HG03575 (cell line): Measurements from ENCODE around the gene KIRREL2.
"Not testable (repeated sequence)": the region's sequence is repeated elsewhere in the genome, so short reads cannot be mapped to it uniquely, and the experiment has no call there.

Source experiments
- ATAC-seq: cut with Tn5 transposase; IDR thresholded peaks from one replicate; pipeline ENCODE4 v1.9.1; 2021; ENCODE audit not compliant: unreplicated experiment, insufficient number of reproducible peaks, low FRiP score; ENCODE audit errors: extremely low read depth

The KIRREL2 gene

GRCh38 chr19:35863018-35863417, 6.3 kb downstream of the KIRREL2 start:
- ATAC-seq, result no peak

GRCh38 chr19:35868172-35868822, 11.6 kb downstream of the KIRREL2 start, which contains the start of gene APLP1:
Gene APLP1, plus strand, starts transcription at chr19:35868574. Its CDS starts 63 bp downstream, at chr19:35868637.
- no peak for ATAC-seq

- no peak for ATAC-seq
Observed at GRCh38 chr19:35868823-35869326, 12.2 kb downstream of the KIRREL2 start.

GRCh38 chr19:35869327-35870123, 12.8 kb downstream of the KIRREL2 start:
- ATAC-seq, result no peak

- ATAC-seq, result not testable (repeated sequence)
Observed at GRCh38 chr19:35870124-35870736, 13.5 kb downstream of the KIRREL2 start.

GRCh38 chr19:35870798-35871197, 14.1 kb downstream of the KIRREL2 start:
- ATAC-seq, result no peak

- ATAC-seq, result no peak
Observed at GRCh38 chr19:35871611-35872010, 14.9 kb downstream of the KIRREL2 start.

- ATAC-seq, result no peak
Observed at GRCh38 chr19:35872180-35872579, 15.5 kb downstream of the KIRREL2 start.

- ATAC-seq, result no peak
Observed at GRCh38 chr19:35874392-35874930, 17.8 kb downstream of the KIRREL2 start.

- no peak for ATAC-seq
Observed at GRCh38 chr19:35879068-35879467, 22.4 kb downstream of the KIRREL2 start.

GRCh38 chr19:35879770-35880317, 23.1 kb downstream of the KIRREL2 start:
- no peak for ATAC-seq

- ATAC-seq, result no peak
Observed at GRCh38 chr19:35882114-35882832, 25.6 kb downstream of the KIRREL2 start.

GRCh38 chr19:35883882-35884281, 27.2 kb downstream of the KIRREL2 start:
- no peak for ATAC-seq

GRCh38 chr19:35885225-35885738, 28.6 kb downstream of the KIRREL2 start:
- ATAC-seq, result no peak

GRCh38 chr19:35885904-35886303, 29.2 kb downstream of the KIRREL2 start:
- ATAC-seq, result no peak

GRCh38 chr19:35887197-35887596, 30.5 kb downstream of the KIRREL2 start:
- no peak for ATAC-seq

GRCh38 chr19:35888398-35888797, 31.7 kb downstream of the KIRREL2 start:
- no peak for ATAC-seq

GRCh38 chr19:35889370-35890112, 32.8 kb downstream of the KIRREL2 start:
- no peak for ATAC-seq
